Activated CD8-positive, alpha-beta T cell treated with anti-CD3 and anti-CD28 coated beads for 36 hours (primary cell): ENCODE data around the gene LMLN. TPM values are rescaled to one million over a fixed set of nuclear protein-coding genes. Genes with fewer than 3 reads are reported as not detected.

Experiments
- ATAC-seq: fragments of 200-7000 bp; cut with Tn5 transposase; one replicate; pipeline ENCODE4 v1.10.0; 2021; ENCODE audit warnings: mild to moderate bottlenecking, moderate library complexity
- CTCF ChIA-PET: fragments of 350-600 bp; sonication (Branson Sonifier 250); formaldehyde crosslinking; loops from one replicate; lab custom pipeline; 2021; ENCODE audit warnings: antibody characterized with exemption; lab: Charles Lee
- POLR2A ChIA-PET: fragments of 350-600 bp; sonication (Branson Sonifier 250); formaldehyde crosslinking; loops from one replicate; lab custom pipeline; 2021; ENCODE audit warnings: antibody characterized with exemption; lab: Charles Lee
- DNase-seq: peaks from one replicate; pipeline ENCODE4 v3.0.0-alpha.2; 2020
- H3K27ac Mint-ChIP-seq: one replicate; pipeline ENCODE4 v1.8.0; 2021; ENCODE audit warnings: mild to moderate bottlenecking, mixed read lengths
- H3K27me3 Mint-ChIP-seq: one replicate; pipeline ENCODE4 v1.8.0; 2021; ENCODE audit warnings: mixed read lengths
- H3K36me3 Mint-ChIP-seq: one replicate; pipeline ENCODE4 v1.8.0; 2021; ENCODE audit warnings: low read depth, mixed read lengths
- H3K4me1 Mint-ChIP-seq: one replicate; pipeline ENCODE4 v1.8.0; 2021; ENCODE audit warnings: low read depth, mixed read lengths
- H3K4me3 Mint-ChIP-seq: one replicate; pipeline ENCODE4 v1.8.0; 2021; ENCODE audit warnings: mild to moderate bottlenecking, moderate library complexity, mixed read lengths
- H3K9me3 Mint-ChIP-seq: one replicate; pipeline ENCODE4 v1.8.0; 2021; ENCODE audit warnings: mixed read lengths
- intact Hi-C: fragments of 100-400 bp; cut with micrococcal nuclease; formaldehyde crosslinking; loops from one replicate; pipeline ENCODE4 v1.10.0; 2022
- total RNA-seq, 2 experiments: library from RNA; stranded (reverse); gene quantifications; one replicate each; pipeline ENCODE4 v1.2.3, GENCODE V29; 2021
- TF ChIP-seq, protein P1 (sequence below): fragments of 200-600 bp; IDR thresholded peaks from one replicate; pipeline ENCODE4 v1.8.0; 2022; ENCODE audit warnings: antibody characterized with exemption, mild to moderate bottlenecking

The LMLN gene
- total RNA-seq, 2 experiments from 2014 or later = 6.3 to 10.4 TPM

DNA sequence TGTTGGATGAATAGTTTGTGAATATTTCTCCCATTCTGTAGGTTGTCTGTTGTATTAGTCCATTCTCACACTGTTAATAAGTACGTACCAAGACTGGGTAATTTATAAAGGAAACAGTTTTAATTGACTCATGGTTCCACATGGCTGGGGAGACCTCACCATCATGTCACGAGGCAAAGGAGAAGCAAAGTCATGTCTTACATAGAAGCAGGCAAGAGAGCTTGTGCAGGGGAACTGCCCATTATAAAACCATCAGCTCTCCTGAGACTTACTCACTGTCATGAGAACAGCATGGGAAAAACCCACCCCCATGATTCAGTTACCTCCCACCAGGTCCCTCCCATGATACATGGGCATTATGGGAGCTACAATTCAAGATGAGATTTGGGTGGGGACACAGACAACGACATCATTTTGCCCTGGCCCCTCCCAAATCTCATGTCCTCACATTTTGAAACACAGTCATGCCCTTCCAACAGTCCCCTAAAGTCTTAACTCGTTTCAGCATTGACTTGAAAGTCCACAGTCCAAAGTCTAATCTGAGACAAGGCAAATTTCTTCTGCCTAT, 133.2 kb downstream of the LMLN start:
- H3K4me1 Mint-ChIP-seq = no peaks in the 10 kb centered on the region
- ATAC-seq (no peak), DNase-seq (no peak)
- ChIA-PET CTCF (interaction anchor here (2.2 to 2.7 kb wide), 2 partner anchors 12 to 42 kb away, joined by 11 to 15 read pairs; no protein-coding TSS in a partner anchor), POLR2A (no interaction called here)
- H3K9me3 Mint-ChIP-seq = peaks cover 12% of the 10 kb centered on the region
- H3K27me3 Mint-ChIP-seq = peaks cover 19% of the 10 kb centered on the region
- H3K4me3 Mint-ChIP-seq = no peak overlapping the region
- TF ChIP-seq, protein P1, sequence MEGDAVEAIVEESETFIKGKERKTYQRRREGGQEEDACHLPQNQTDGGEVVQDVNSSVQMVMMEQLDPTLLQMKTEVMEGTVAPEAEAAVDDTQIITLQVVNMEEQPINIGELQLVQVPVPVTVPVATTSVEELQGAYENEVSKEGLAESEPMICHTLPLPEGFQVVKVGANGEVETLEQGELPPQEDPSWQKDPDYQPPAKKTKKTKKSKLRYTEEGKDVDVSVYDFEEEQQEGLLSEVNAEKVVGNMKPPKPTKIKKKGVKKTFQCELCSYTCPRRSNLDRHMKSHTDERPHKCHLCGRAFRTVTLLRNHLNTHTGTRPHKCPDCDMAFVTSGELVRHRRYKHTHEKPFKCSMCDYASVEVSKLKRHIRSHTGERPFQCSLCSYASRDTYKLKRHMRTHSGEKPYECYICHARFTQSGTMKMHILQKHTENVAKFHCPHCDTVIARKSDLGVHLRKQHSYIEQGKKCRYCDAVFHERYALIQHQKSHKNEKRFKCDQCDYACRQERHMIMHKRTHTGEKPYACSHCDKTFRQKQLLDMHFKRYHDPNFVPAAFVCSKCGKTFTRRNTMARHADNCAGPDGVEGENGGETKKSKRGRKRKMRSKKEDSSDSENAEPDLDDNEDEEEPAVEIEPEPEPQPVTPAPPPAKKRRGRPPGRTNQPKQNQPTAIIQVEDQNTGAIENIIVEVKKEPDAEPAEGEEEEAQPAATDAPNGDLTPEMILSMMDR = no peak
- intact Hi-C loops = no loop called here
- H3K36me3 Mint-ChIP-seq = peaks cover 6% of the 10 kb centered on the region
- no peak overlapping the region for H3K27ac Mint-ChIP-seq

Other genes starting within 250 kb of the LMLN start
- gene RUBCN, start 223.3 kb upstream of the LMLN start, total RNA-seq = 10 to 100 TPM; 27.3 to 27.7 TPM
- 10 to 100 TPM; 25.4 to 27.0 TPM for gene FYTTD1, start 210.3 kb upstream of the LMLN start, total RNA-seq
- 10 to 100 TPM; 43.8 to 53.5 TPM for gene LRCH3, start 169.0 kb upstream of the LMLN start, total RNA-seq
- gene RPL35A, start 10.0 kb upstream of the LMLN start, total RNA-seq = 1,000 to 10,000 TPM; 1,685 to 1,707 TPM